ENCODE results near the gene PHACTR1. TPM values are rescaled to one million over a fixed set of nuclear protein-coding genes. Genes with fewer than 3 reads are reported as not detected.

Gene PHACTR1
- total RNA-seq, 2 donors from 2014 or later: 2.8 to 6.3 TPM

GRCh38 chr6:12947967-12948366 lies 231.4 kb downstream of the PHACTR1 start:
- H3K4me1 Mint-ChIP-seq: peaks cover 3% of the 10 kb centered on the region
- Histone ChIP-seq H3K4me1 (ENCODE audit: control insufficient read depth, insufficient read depth, low read length) (peaks cover 4% of the 10 kb centered on the region), H3K27ac (ENCODE audit: low read depth, low read length) (no peak overlapping the region), H3K27me3 (ENCODE audit: control insufficient read depth, insufficient read depth, low read length, poor library complexity, severe bottlenecking) (no peaks in the 10 kb centered on the region), H3K4me3 (ENCODE audit: low read length) (no peak overlapping the region), H3K9me3 (ENCODE audit: control insufficient read depth, low read length) (no peaks in the 10 kb centered on the region), H3K9ac (ENCODE audit: extremely low read depth, low read length, poor library complexity, severe bottlenecking) (no peak overlapping the region), H3K36me3 (ENCODE audit: control insufficient read depth, insufficient read depth, low read length) (no peaks in the 10 kb centered on the region)
- no peaks in the 10 kb centered on the region for H3K36me3 Mint-ChIP-seq (ENCODE audit: low read depth)
- H3K4me3 Mint-ChIP-seq: no peak overlapping the region
- WGBS, 2 experiments (ENCODE audit: insufficient coverage in 1 of 2, insufficient read length in 1 of 2): 97% methylated on average over 1 of the region's 1 CpG; no CpG with 5 or more reads in 1 of the 2 experiments
- DNase-seq: no peak
- H3K9me3 Mint-ChIP-seq: no peaks in the 10 kb centered on the region
- H3K27ac Mint-ChIP-seq: no peak overlapping the region
- no peaks in the 10 kb centered on the region for H3K27me3 Mint-ChIP-seq (ENCODE audit: insufficient read depth)
- peak; percentile 32 for TF ChIP-seq CTCF (conservative IDR thresholded peaks at IDR 0.05)

GRCh38 chr6:12950976-12951375 lies 234.4 kb downstream of the PHACTR1 start:
- no peaks in the 10 kb centered on the region for H3K36me3 Mint-ChIP-seq (ENCODE audit: low read depth)
- no peaks in the 10 kb centered on the region for H3K36me3 ChIP-seq (ENCODE audit: control insufficient read depth, insufficient read depth, low read length)
- H3K27ac Mint-ChIP-seq: no peak overlapping the region
- H3K4me1 Mint-ChIP-seq: peaks cover 6% of the 10 kb centered on the region
- no peaks in the 10 kb centered on the region for H3K9me3 ChIP-seq (ENCODE audit: control insufficient read depth, low read length)
- whole genome bisulfite sequencing, 2 experiments (ENCODE audit: insufficient coverage in 1 of 2, insufficient read length in 1 of 2): 95% methylated on average over 4 to 5 of the region's 5 CpGs
- H3K4me3 ChIP-seq (ENCODE audit: low read length): no peak overlapping the region
- peaks cover 4% of the 10 kb centered on the region for H3K4me1 ChIP-seq (ENCODE audit: control insufficient read depth, insufficient read depth, low read length)
- H3K9ac ChIP-seq (ENCODE audit: extremely low read depth, low read length, poor library complexity, severe bottlenecking): no peak overlapping the region
- peaks cover 9% of the 10 kb centered on the region for H3K27me3 Mint-ChIP-seq (ENCODE audit: insufficient read depth)
- H3K9me3 Mint-ChIP-seq: no peaks in the 10 kb centered on the region
- DNase-seq: no peak
- no peak overlapping the region for H3K27ac ChIP-seq (ENCODE audit: low read depth, low read length)
- H3K27me3 ChIP-seq (ENCODE audit: control insufficient read depth, insufficient read depth, low read length, poor library complexity, severe bottlenecking): peaks cover 7% of the 10 kb centered on the region
- no peak overlapping the region for H3K4me3 Mint-ChIP-seq
- TF ChIP-seq CTCF (conservative IDR thresholded peaks at IDR 0.05): no peak

GRCh38 chr6:12951415-12951814 lies 234.8 kb downstream of the PHACTR1 start:
- Histone ChIP-seq H3K9me3 (ENCODE audit: control insufficient read depth, low read length) (no peaks in the 10 kb centered on the region), H3K4me3 (ENCODE audit: low read length) (no peak overlapping the region), H3K4me1 (ENCODE audit: control insufficient read depth, insufficient read depth, low read length) (peaks cover 4% of the 10 kb centered on the region), H3K36me3 (ENCODE audit: control insufficient read depth, insufficient read depth, low read length) (no peaks in the 10 kb centered on the region), H3K9ac (ENCODE audit: extremely low read depth, low read length, poor library complexity, severe bottlenecking) (no peak overlapping the region), H3K27ac (ENCODE audit: low read depth, low read length) (no peak overlapping the region), H3K27me3 (ENCODE audit: control insufficient read depth, insufficient read depth, low read length, poor library complexity, severe bottlenecking) (peaks cover 11% of the 10 kb centered on the region)
- Mint-ChIP-seq H3K27ac (no peak overlapping the region), H3K27me3 (ENCODE audit: insufficient read depth) (peaks cover 13% of the 10 kb centered on the region), H3K4me1 (peaks cover 11% of the 10 kb centered on the region), H3K9me3 (no peaks in the 10 kb centered on the region), H3K36me3 (ENCODE audit: low read depth) (no peaks in the 10 kb centered on the region), H3K4me3 (no peak overlapping the region)
- no peak for DNase-seq
- TF ChIP-seq CTCF (conservative IDR thresholded peaks at IDR 0.05): no peak
